ENCODE data around the gene CCNG2. TPM values are rescaled to one million over a fixed set of nuclear protein-coding genes. Genes with fewer than 3 reads are reported as not detected.
A peak's percentile ranks its signal among the peaks of the same experiment; 100 is the strongest.

The CCNG2 gene
- total RNA-seq, 2 experiments from 2014 or later = 25.7 to 28.6 TPM

DNA sequence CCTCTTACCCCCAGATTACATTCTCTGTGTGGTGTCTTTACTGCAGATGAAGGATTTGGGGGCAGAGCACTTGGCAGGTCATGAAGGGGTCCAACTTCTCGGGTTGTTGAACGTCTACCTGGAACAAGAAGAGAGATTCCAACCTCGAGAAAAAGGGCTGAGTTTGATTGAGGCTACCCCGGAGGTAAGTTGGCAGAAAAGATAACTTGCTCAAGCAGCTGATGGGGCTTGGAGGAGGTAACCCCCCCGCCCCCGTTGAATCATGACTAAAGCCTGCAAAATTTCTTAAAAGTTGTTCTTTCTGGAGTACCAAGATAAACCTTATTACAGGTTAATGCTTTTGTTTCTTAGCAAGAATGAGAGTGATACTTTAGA, 1.5 kb downstream of the CCNG2 start:
- intact Hi-C loops (cut with DNase I, micrococcal nuclease) = loop anchor here (2.0 to 10.0 kb wide), 6 partner anchors 34 to 1644 kb away; partner anchors contain the start of genes G3BP2 (in 1 of the 2), NUP54 (in 1 of the 2), RCHY1 (in 1 of the 2) and SCARB2 (in 1 of the 2)
- ChIA-PET CTCF (interaction anchor here (1.1 to 1.4 kb wide), 3 partner anchors 12 to 85 kb away, joined by 3 read pairs; no protein-coding TSS in a partner anchor), POLR2A (interaction anchor here (0.8 kb wide), 1 partner anchor 18 kb away, joined by 3 read pairs; no protein-coding TSS in a partner anchor)
- no peaks in the 10 kb centered on the region for H3K9me3 Mint-ChIP-seq (ENCODE audit: low read depth)
- H3K4me3 Mint-ChIP-seq = peak overlapping the region; percentile 97
- DNase-seq = peak; percentile 46
- no peak for ATAC-seq
- H3K36me3 Mint-ChIP-seq (ENCODE audit: low read depth) = peaks cover 15% of the 10 kb centered on the region
- H3K4me1 Mint-ChIP-seq = peaks cover 29% of the 10 kb centered on the region
- no peaks in the 10 kb centered on the region for H3K27me3 Mint-ChIP-seq
- H3K27ac Mint-ChIP-seq = peak overlapping the region; percentile 56

DNA sequence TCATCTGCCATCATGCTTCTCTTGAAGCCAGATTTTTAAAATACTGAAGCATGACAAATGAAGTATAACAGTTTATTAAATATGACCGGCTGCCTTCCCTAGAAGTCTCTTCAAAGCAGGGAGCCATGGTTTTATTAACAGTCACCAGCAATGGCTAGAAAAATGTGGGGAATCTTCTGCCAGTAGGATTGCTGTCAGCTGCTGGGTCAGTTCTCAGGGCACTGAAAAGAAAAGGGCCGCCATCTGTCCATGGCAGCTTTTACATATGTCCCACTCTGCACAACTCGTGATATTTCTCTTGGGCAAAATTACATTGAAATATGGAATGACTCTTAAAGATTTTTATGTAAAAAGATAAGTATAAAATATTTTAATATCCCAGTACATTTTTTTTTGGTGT, 2.8 kb downstream of the CCNG2 start:
- H3K9me3 Mint-ChIP-seq (ENCODE audit: low read depth) = no peaks in the 10 kb centered on the region
- H3K4me1 Mint-ChIP-seq = peaks cover 27% of the 10 kb centered on the region
- CTCF ChIA-PET = interaction anchor here (0.6 kb wide), 1 partner anchor 461 kb away, joined by 4 read pairs; no protein-coding TSS in a partner anchor
- intact Hi-C loops (cut with DNase I, micrococcal nuclease) = loop anchor here (2.0 to 10.0 kb wide), 6 partner anchors 33 to 1645 kb away; partner anchors contain the start of genes G3BP2 (in 1 of the 2), NUP54 (in 1 of the 2), RCHY1 (in 1 of the 2) and SCARB2 (in 1 of the 2)
- no peak for DNase-seq
- peaks cover 23% of the 10 kb centered on the region for H3K36me3 Mint-ChIP-seq (ENCODE audit: low read depth)
- POLR2A ChIA-PET = no interaction called here
- H3K27me3 Mint-ChIP-seq = no peaks in the 10 kb centered on the region
- no peak overlapping the region for H3K27ac Mint-ChIP-seq
- H3K4me3 Mint-ChIP-seq = no peak overlapping the region
- no peak for ATAC-seq

DNA sequence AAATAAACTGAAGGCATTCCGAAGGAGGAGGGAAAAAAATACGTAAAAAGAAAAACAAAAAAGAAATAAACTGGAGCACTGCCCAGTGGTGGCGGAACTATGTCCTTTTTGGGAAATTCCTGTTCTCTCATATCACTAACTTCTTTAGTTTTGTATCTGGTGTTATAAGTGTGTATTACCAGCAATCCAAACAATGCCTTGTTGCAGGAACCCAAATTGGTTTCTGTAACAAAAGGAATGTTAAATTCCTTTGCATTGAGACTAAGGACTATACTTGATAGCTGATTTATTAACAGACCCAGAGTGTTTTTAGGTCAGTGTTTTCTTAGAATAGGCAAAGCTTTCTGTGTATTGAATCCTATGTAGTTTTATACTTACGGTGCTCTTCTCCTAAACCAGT, 6.6 kb downstream of the CCNG2 start:
- ATAC-seq (no peak), DNase-seq (no peak)
- intact Hi-C loops (cut with DNase I, micrococcal nuclease) = no loop called here
- POLR2A ChIA-PET = no interaction called here
- Mint-ChIP-seq H3K4me1 (peaks cover 7% of the 10 kb centered on the region), H3K27ac (no peak overlapping the region), H3K4me3 (no peak overlapping the region), H3K27me3 (no peaks in the 10 kb centered on the region), H3K36me3 (ENCODE audit: low read depth) (peaks cover 23% of the 10 kb centered on the region), H3K9me3 (ENCODE audit: low read depth) (no peaks in the 10 kb centered on the region)
- CTCF ChIA-PET = interaction anchor here (1.2 to 2.0 kb wide), 4 partner anchors 17 to 110 kb away, joined by 3 to 4 read pairs (median 4); no protein-coding TSS in a partner anchor

DNA sequence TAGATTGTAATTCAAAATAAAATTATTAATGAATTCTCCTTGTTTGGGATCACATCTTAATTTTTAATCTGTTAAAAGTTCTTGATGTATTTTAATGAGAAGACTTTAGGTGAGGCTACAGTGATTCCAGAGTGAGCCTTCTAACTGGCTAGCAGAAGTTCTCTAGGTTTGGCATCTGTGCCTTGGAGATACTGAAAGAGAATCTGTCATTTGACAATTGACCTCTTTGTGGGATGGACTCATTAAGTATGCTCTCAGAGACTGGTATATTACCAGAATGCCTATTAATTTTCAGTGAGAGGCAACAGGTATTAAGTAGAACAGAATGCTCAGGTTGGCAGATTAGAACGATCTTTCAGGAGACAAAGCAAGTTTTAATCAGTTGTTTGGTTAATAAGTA, 10.2 kb downstream of the CCNG2 start:
- H3K4me3 Mint-ChIP-seq = no peak overlapping the region
- no peaks in the 10 kb centered on the region for H3K27me3 Mint-ChIP-seq
- DNase-seq (no peak), ATAC-seq (no peak)
- no peaks in the 10 kb centered on the region for H3K4me1 Mint-ChIP-seq
- POLR2A ChIA-PET = no interaction called here
- intact Hi-C loops (cut with DNase I, micrococcal nuclease) = no loop called here
- peaks cover 16% of the 10 kb centered on the region for H3K36me3 Mint-ChIP-seq (ENCODE audit: low read depth)
- CTCF ChIA-PET = no interaction called here
- no peak overlapping the region for H3K27ac Mint-ChIP-seq
- H3K9me3 Mint-ChIP-seq (ENCODE audit: low read depth) = no peaks in the 10 kb centered on the region

DNA sequence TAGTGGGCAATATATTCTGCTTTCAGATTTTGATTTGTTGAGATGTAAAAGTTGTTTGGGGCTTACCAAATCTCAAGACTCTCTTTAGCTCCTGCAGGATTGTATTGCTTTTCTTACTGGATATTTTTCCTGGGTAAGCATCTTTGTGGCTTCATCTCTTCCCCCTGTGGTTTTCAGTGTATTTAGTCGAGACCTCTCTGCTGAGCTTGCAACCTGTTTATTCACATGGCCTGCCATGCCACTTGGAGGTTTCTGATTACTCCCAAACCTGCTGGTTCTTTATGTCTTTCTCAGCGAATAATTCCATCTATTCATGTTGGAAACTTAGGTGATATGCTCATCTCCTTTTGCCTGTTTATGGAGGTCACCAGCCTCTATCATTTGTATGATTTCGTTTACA, 10.9 kb downstream of the CCNG2 start:
- Mint-ChIP-seq H3K4me3 (no peak overlapping the region), H3K27me3 (no peaks in the 10 kb centered on the region), H3K4me1 (no peaks in the 10 kb centered on the region), H3K36me3 (ENCODE audit: low read depth) (peaks cover 16% of the 10 kb centered on the region), H3K9me3 (ENCODE audit: low read depth) (no peaks in the 10 kb centered on the region), H3K27ac (no peak overlapping the region)
- ChIA-PET POLR2A (no interaction called here), CTCF (no interaction called here)
- intact Hi-C loops (cut with DNase I, micrococcal nuclease) = no loop called here
- DNase-seq = no peak
- no peak for ATAC-seq

DNA sequence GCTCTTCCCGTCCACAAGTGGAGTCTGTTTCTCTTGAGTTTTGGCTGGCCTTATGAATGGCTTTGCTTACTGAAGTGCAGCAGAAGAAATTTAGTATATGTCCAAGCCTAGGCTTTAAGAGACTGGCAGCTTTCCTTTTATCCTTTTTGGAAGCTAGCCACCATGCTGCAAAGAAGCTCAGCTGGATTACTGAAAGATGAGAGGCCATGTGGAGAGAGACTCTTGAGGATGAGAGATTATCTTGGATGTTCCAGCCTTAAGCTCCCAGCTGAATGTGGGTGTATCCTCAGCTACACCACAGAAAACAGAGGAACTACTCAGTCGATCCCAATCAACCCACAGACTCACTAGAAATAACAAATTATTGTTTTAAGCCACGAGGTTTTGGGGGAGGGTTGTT, 12.5 kb downstream of the CCNG2 start:
- Mint-ChIP-seq H3K9me3 (ENCODE audit: low read depth) (no peaks in the 10 kb centered on the region), H3K27ac (no peak overlapping the region), H3K27me3 (no peaks in the 10 kb centered on the region), H3K4me1 (no peaks in the 10 kb centered on the region), H3K4me3 (no peak overlapping the region), H3K36me3 (ENCODE audit: low read depth) (peaks cover 3% of the 10 kb centered on the region)
- intact Hi-C loops (cut with DNase I, micrococcal nuclease) = no loop called here
- no peak for DNase-seq
- ChIA-PET POLR2A (no interaction called here), CTCF (no interaction called here)
- no peak for ATAC-seq

DNA sequence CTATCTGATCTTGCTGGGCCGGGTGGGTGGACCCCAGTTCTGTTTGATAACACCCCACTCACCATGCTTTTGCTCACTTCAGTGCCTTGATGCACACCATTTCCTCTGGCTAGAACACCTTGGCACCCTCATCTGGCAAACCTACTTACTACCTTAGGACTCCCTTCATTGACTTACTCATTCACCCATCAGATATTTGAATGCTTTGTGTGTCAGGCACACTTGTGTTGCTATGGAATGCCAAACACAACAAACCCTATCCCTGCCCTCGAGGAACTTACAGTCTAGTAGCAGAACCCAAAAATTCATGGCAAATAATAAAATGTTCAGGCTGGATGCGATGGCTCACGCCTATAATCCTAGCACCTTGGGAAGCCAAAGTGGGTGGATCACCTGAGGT, 13.9 kb downstream of the CCNG2 start:
- intact Hi-C loops (cut with DNase I, micrococcal nuclease) = no loop called here
- ChIA-PET CTCF (no interaction called here), POLR2A (no interaction called here)
- Mint-ChIP-seq H3K9me3 (ENCODE audit: low read depth) (no peaks in the 10 kb centered on the region), H3K36me3 (ENCODE audit: low read depth) (peaks cover 3% of the 10 kb centered on the region), H3K4me1 (no peaks in the 10 kb centered on the region), H3K4me3 (no peak overlapping the region), H3K27me3 (no peaks in the 10 kb centered on the region), H3K27ac (no peak overlapping the region)
- no peak for DNase-seq
- ATAC-seq = no peak

DNA sequence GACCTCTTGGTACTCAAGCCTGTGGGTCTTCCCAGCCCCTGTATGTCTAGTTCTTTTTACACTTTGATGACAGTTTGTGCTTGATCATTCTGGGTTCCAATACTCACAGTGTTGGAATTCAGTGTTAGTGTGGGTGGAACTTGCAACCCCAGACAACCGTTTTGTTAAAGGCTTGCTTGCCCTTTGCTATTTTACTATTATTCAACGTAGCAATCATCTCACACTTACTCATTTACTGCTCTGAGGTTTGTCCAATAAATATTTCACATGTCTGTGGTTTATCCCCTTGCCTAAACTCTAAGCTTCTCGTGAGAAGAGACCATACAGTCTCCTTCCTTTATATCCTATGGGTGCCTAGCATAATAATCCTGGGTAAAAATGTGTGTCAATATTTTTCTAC, 15.3 kb downstream of the CCNG2 start:
- CTCF ChIA-PET = no interaction called here
- POLR2A ChIA-PET = no interaction called here
- peaks cover 3% of the 10 kb centered on the region for H3K36me3 Mint-ChIP-seq (ENCODE audit: low read depth)
- DNase-seq = no peak
- H3K27ac Mint-ChIP-seq = no peak overlapping the region
- H3K4me1 Mint-ChIP-seq = no peaks in the 10 kb centered on the region
- no peaks in the 10 kb centered on the region for H3K27me3 Mint-ChIP-seq
- no peaks in the 10 kb centered on the region for H3K9me3 Mint-ChIP-seq (ENCODE audit: low read depth)
- no peak overlapping the region for H3K4me3 Mint-ChIP-seq
- intact Hi-C loops (cut with DNase I, micrococcal nuclease) = no loop called here
- ATAC-seq = no peak

DNA sequence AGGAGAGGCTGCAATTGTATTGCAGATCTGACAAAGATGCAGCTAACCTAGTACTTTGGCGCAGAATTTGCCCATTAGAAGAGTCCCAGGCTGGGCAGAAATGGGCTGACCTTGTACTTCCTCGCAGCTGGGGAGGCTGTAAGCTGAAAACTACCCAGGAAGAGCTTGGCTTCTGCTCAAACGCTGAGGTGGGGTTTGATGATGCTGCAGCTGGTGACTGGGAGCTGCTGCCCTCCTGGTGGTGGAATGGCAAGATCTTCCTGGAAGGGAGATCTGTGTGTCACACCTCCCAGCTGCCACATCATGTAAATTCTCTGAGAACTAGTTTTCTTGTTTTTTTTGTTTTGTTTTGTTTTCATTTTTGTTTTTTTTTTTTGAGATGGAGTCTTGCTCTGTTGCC, 17.4 kb downstream of the CCNG2 start:
- POLR2A ChIA-PET = no interaction called here
- Mint-ChIP-seq H3K36me3 (ENCODE audit: low read depth) (peaks cover 3% of the 10 kb centered on the region), H3K4me1 (no peaks in the 10 kb centered on the region), H3K4me3 (no peak overlapping the region), H3K27me3 (no peaks in the 10 kb centered on the region), H3K27ac (no peak overlapping the region), H3K9me3 (ENCODE audit: low read depth) (no peaks in the 10 kb centered on the region)
- ATAC-seq = no peak
- CTCF ChIA-PET = interaction anchor here (0.6 to 0.9 kb wide), 3 partner anchors 19 to 1146 kb away, joined by 3 read pairs; no protein-coding TSS in a partner anchor
- no peak for DNase-seq
- intact Hi-C loops (cut with DNase I, micrococcal nuclease) = no loop called here

DNA sequence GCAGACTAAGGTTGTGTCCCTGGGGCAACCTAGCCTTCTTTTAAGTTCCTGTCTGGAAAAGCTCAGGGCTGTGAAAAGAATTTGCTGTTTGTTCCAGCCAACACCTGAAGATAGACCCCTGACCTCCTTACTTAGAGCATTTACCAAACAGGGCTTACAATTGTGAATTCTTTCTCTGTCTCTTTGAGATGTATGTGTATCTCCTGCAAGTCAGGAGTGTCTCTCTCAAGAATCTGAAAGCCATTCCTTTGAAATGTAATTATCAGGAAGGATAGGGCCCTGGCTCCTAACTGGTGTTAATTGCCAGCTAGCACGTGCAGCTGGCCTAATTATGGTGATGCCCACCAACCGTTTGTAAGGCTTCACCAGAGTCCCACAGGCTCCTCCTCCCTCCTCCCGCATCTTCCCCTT, 18.2 kb downstream of the CCNG2 start:
- ChIA-PET POLR2A (no interaction called here), CTCF (no interaction called here)
- Mint-ChIP-seq H3K4me1 (no peaks in the 10 kb centered on the region), H3K9me3 (ENCODE audit: low read depth) (no peaks in the 10 kb centered on the region), H3K4me3 (no peak overlapping the region), H3K36me3 (ENCODE audit: low read depth) (peaks cover 3% of the 10 kb centered on the region), H3K27ac (no peak overlapping the region), H3K27me3 (no peaks in the 10 kb centered on the region)
- DNase-seq (no peak), ATAC-seq (no peak)
- intact Hi-C loops (cut with DNase I, micrococcal nuclease) = no loop called here

DNA sequence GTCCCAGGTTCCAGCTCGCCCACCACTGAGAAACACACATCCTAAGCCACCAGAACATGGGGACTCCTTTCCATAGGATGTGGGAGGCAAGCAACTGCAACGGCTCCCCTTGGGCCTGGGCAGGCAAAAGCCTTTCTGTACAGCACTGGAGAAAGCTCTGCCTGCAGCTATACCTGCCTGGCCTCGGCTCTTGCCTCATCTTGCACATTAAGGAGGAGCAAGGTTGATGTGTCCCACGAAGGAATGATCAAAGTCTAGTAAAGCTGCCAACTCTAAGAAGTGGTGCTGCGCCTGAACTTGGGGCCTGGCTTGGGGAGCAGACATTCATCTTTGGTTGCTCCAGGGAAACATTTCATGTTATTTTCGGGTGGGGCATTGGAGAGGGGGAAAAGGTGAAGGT, 19.6 kb downstream of the CCNG2 start:
- H3K9me3 Mint-ChIP-seq (ENCODE audit: low read depth) = no peaks in the 10 kb centered on the region
- ChIA-PET POLR2A (no interaction called here), CTCF (interaction anchor here (1.1 kb wide), 1 partner anchor 132 kb away, joined by 3 read pairs; no protein-coding TSS in a partner anchor)
- ATAC-seq = no peak
- H3K4me3 Mint-ChIP-seq = no peak overlapping the region
- no peak for DNase-seq
- no peak overlapping the region for H3K27ac Mint-ChIP-seq
- H3K4me1 Mint-ChIP-seq = no peaks in the 10 kb centered on the region
- no peaks in the 10 kb centered on the region for H3K27me3 Mint-ChIP-seq
- intact Hi-C loops (cut with DNase I, micrococcal nuclease) = no loop called here
- no peaks in the 10 kb centered on the region for H3K36me3 Mint-ChIP-seq (ENCODE audit: low read depth)

DNA sequence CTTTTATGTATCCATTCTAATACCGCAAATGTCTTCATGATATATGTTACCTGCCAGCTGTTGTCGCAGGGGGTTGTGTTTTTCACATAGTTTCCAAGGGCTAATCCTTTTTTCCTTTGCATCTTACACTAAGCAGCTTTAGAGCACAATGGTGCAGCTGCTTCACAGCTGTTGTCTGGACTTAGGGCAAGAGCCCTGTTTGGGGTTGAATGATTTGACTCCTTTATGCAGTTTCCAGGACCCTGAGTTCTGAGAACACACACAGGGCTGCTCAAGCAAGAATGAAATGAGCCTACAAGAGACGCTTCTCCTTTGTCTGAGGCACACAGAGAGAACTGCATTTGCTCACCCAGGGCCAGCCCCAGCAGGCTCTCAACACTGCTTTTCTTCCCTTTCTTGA, 20.2 kb downstream of the CCNG2 start:
- H3K27ac Mint-ChIP-seq = no peak overlapping the region
- no peak for ATAC-seq
- DNase-seq = no peak
- no peak overlapping the region for H3K4me3 Mint-ChIP-seq
- ChIA-PET CTCF (interaction anchor here (1.1 to 1.3 kb wide), 3 partner anchors 26 to 132 kb away, joined by 3 read pairs; no protein-coding TSS in a partner anchor), POLR2A (no interaction called here)
- H3K9me3 Mint-ChIP-seq (ENCODE audit: low read depth) = no peaks in the 10 kb centered on the region
- no peaks in the 10 kb centered on the region for H3K4me1 Mint-ChIP-seq
- intact Hi-C loops (cut with DNase I, micrococcal nuclease) = no loop called here
- H3K36me3 Mint-ChIP-seq (ENCODE audit: low read depth) = no peaks in the 10 kb centered on the region
- no peaks in the 10 kb centered on the region for H3K27me3 Mint-ChIP-seq

Data from activated CD4-positive, alpha-beta T cell treated with anti-CD3 and anti-CD28 coated beads for 36 hours (primary cell).